ENCODE results near the gene TTLL5.
A peak's percentile ranks its signal among the peaks of the same experiment; 100 is the strongest.
"Not testable (repeated sequence)": the region's sequence is repeated elsewhere in the genome, so short reads cannot be mapped to it uniquely, and the experiment has no call there.

TTLL5 gene

DNA sequence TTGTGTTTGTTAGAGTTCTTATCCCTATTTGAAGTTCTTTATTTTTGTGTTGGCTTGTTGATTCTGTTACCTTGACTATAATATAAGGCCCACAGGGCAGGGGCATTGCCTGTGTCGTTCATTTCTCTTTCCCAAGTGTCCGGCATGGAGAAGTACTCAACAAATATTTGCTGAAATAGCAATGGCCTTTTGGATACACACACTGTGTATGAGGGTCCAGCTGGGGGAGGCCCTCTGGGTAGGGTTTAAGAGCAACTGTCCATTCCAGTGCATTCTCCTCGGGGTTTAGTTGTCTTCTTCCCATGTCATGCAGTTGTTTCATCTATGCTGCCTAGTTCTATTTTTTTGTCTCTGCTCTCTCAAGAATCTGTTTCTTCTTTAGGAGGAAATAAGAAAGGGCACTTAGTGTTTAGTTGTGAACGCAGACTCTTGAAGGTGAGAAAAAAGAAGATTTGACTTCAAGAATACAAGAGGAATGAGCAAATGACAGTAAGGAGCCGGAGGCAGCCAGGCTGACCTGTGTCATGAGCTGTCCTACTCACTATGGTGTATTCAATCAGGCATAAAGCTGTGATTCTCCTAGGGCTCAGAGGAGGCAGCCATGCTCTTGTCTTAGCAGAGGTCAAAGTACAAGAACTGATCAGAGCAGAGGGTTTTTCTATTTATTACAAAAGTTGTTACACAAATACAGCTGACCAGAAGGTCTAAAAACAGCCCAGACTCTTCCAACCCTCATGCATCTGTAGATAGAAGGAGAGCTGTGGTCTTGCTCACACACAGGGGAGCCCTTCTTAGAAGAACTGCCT is 10.6 kb upstream of the TTLL5 start:
- no peak for DNase-seq

DNA sequence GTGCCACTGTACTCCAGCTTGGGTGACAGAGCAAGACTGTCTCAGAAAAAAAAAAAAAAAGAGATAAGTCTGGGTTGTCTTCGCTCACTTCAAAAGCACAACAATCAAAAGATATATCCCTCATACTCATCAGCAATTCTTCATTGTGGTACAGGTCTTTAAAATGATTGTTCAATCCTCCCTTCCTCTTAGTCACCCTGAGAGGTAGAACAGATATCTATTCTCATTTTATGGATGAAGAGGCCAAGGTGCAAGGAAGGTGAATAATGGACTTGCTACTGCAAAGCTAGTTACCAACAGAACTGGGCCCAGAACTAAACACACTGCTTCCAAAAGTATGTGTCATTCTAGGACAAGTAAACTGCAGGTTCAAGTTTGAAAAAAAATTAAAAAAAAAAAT is 7.5 kb upstream of the TTLL5 start:
- no peak for DNase-seq

DNA sequence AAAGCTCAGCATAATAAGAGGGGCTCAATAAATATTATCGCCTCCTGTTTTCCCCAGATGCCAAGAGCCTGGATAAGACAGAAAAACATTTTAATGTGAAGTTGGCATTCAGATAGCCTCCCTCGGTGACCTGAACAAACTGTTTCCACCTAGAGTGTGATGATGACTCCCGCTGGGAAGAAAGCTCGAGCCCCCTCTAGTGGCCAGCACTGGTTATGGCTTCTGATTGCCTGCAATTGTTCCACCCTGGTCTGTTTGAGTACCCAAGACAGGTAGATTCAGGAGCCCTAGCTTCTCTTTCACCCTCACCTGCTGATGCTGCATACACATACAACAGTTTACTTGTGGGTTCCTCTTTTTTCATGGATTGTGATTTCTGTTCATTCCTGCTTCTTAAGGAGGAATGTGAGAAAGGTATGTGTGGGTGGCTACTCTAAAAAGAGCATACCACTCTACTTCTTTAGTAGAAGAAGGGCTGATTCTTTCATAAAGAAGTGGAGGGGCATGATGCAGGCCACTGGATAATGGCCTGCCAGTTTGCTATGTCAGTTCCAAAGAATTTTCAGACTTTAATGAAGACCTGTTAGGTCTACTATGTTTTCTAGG is 6.8 kb upstream of the TTLL5 start:
- peak; percentile 67 for DNase-seq

- no peak for DNase-seq
Measured at GRCh38 chr14:75655235-75655634, 5.8 kb upstream of the TTLL5 start.

DNA sequence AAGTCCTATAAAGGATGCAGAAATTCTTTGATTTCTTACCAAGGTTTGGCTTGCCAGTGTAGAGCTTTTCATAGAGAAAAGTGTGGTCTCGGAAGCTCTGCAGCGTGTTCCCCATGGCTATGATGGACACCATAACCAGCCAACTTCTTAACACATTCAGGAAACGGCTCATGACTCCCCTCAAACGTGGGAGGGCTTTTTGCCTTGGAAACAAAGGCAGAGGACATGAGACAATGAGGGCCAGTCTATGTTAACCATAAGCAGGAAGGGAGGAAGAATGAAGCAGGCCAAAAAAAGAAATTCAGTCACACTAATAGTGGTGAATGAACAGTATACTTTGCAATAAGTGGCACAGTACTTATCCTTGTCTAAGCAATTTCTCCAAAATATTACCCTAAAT is 3.7 kb upstream of the TTLL5 start:
- DNase-seq, result no peak

DNA sequence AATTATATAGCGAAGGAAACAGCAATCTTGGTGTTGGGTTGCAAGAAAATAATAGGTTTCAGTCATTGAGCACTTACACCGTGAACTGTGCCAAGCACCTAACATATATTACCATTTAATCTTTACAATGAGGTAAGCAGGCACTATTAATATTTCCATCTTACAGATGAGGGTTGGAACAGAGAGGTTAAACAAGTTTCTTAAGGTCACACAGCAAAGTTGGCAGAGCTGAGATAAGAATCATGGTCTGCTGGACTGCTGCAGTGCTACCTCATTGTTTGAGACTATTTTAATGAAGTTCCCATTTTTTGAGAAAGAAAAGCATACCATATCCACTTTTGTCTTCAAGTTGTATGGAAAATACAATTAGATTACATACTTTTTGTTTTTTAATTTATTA is 2.1 kb upstream of the TTLL5 start:
- no peak for DNase-seq

GRCh38 chr14:75660238-75660629 is 812 bp upstream of the TTLL5 start:
- no peak for DNase-seq

DNA sequence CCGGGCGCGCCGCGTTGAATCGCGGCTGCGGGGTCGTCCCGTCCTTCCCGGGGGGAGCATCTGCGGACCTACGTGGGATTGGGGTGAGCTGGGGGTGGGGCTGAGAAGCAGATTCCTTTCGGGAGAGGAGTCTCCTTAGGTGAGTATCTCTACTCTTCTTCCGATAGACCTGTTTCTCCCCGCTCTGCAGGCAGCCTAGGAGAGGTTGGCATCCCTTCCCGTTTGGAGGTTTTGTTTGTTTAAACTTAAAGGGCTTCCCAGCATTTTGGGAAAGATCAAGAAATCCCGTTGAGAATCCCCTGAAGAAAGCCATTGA is 411 bp downstream of the TTLL5 start:
- no peak for DNase-seq

- DNase-seq, result no peak
Measured at GRCh38 chr14:75662966-75663365, 1.9 kb downstream of the TTLL5 start.

DNA sequence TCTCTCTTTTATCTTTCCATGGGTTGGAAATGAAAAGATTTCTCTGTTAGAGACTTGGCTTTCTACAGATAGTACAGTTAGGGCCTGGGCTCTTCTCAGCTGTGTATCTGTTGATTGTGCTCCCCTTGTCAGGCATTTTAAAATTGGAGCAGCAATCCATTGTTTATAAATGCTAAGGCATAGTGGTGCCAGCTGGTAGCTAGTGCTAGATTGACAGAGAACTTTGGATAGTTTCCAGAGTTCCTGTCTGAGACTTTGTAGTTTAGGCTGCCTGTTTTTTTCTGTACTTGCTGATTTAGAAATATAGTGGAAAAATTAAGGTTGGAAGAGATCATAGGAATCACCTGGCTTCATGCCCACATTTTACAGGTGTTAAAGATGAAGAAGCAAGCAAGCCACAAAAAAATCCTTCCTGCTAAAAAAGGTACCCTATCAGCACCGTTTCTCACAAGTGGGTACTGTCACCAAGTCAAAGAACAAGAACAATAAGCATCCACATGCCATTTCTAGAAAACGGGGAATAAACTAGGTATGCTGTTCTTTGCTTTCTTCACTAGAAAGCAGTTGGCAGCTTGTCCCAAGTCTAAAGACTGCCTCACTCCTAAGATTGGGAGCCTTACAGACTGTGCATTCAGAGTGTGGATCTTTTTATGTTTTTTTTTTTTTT is 6.2 kb downstream of the TTLL5 start:
- no peak for DNase-seq

DNA sequence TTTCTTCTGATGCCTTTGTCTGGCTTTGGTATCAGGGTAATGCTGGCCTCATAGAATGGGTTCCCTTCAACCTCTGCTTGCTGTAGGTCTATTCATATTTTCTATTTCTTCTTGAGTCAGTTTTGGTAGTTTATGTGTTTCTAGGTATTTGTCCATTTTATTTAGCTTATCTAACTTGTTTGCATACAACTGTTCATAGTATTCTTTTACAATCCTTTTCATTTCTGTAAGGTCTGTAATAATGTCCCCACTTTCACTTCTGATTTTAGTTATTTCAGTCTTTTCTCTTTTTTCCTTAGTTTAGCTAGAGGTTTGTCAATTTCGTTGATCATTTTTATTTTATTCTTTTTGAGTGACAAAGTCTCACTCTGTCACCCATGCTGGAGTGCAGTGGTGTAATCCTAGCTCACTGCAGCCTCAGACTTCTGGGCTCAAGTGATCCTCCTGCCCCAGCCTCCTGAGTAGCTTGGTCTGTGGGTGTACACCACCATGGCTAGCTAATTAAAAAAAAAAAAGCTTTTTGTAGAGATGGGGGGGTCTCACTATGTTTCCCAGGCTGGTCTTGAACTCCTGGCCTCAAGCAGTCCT is 11.7 kb downstream of the TTLL5 start:
- DNase-seq, result no peak

DNA sequence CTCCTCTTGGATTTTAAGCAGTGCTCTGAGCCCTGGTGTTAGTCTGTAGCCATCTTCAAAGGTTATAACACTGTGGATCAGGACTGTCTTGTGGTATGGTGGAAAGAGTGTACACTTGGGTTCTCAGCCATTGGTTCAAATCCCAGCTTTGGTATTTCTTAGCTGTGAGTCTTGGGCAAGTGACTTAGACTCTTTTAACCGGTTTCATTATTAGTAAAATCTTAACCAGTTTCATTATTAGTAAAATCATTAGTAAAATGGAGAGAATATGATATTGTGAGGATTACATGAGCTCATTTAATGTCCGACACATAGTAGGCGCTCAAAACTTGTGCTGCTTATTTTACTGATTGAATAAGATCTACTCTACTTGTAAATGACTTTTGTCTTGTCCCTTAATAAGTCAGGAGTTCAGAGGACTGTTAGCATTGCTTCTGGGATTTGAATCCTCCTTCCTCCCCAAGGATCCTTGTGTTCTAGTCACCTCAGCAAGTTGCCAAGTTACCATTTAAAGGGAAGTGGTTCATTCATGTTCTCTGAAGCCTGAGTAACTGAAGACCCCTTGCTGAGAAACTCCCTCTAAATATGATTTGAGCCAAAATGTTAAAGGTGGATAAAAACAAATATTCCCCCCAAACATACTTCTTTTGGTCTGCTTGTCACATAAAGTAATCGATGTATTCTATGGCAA is 12.4 kb downstream of the TTLL5 start:
- no peak for DNase-seq

DNA sequence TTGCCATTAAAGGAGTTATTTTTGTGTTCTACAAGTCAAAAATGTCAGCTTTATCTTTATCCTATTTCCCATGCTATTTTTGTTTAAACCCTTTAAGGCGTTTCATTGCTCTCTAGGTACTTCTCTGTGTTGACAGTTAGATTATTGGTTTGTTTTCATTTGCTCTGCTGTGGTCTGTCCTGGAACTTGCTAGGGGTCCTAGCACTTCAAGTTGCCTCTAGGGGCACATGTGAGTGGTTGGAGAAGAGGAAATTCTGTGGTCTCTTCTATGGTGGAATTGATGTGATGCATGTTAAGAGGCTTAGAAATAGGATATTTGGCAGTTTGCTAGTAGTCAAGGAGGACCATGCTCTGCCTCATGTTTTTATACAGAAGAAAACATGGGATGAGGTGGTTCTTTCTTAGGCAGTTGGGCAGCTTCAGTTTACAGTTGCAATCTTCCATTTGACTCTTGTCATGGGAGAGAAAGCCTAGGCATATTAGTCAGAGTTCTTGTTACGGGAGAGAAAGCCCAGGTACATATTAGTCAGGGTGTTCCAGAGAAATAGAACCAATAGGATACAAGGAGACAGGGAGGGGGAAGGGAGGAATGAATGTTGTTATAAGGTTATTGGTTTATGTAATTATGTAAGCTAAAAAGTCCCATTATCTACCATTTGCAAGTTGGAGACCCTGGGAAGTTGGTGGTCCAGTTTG is 14.4 kb downstream of the TTLL5 start:
- DNase-seq, result no peak

- DNase-seq, result no peak
Measured at GRCh38 chr14:75685910-75686309, 24.9 kb downstream of the TTLL5 start.

DNA sequence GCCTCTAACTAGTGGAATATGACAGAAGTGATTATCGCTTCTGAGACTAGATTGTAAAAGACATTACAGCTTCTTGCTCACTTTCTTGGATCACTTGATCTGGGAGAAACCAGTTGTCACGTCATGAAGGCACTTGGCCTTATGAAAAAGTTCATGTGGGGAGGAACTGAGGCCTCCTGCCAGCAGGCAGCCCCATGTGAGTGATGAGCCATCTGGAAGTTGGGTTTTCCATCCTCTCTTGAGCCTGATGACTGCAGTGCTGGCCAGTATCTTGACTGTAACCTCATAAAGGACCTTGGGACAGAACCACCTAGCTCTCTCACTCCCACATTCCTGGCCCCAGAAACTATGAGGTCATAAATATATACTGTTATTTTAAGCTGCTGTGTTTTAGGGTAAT is 28.0 kb downstream of the TTLL5 start:
- DNase-seq, result no peak

DNA sequence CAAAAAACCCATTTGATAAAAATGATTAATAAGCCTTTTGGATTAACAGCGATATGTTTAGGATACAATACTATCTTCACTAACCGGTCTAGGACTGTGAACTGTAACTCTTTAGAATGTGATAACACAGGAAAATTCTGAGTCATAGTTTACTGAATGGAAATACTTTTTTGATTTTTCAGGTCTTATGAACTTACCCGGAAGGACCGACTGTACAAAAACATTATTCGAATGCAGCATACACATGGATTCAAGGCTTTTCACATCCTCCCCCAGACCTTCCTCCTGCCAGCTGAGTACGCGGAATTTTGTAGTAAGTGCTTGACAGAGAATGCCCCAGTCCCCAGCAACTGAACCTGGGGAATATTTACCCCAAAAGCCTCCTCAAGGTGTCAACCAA is 29.0 kb downstream of the TTLL5 start:
- DNase-seq, result no peak

GRCh38 chr14:75695025-75695424 is 34.0 kb downstream of the TTLL5 start:
- DNase-seq, result not testable (repeated sequence)

- no peak for DNase-seq
Measured at GRCh38 chr14:75697386-75697785, 36.3 kb downstream of the TTLL5 start.

- no peak for DNase-seq
Measured at GRCh38 chr14:75697918-75698317, 36.9 kb downstream of the TTLL5 start.

- no peak for DNase-seq
Measured at GRCh38 chr14:75699331-75699730, 38.3 kb downstream of the TTLL5 start.

DNA sequence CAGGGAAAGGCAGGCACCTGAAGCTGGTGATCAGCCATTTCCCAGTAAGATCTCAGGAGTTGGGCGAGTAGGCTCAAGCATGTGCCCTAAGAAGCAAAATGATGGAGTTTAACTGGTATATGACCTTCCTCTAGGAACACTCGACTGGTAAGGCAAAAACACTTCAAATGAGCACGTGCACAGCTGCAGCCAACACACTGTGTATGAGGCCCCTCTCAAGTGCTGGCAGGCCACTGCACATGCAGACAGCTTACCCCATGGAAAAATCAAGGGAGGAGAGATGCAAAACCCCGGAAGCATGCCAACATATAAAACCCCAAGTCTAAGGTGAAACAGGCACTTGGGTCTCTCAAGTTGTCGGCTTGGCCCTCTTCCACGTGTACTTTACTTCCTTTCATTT is 39.2 kb downstream of the TTLL5 start:
- no peak for DNase-seq

DNA sequence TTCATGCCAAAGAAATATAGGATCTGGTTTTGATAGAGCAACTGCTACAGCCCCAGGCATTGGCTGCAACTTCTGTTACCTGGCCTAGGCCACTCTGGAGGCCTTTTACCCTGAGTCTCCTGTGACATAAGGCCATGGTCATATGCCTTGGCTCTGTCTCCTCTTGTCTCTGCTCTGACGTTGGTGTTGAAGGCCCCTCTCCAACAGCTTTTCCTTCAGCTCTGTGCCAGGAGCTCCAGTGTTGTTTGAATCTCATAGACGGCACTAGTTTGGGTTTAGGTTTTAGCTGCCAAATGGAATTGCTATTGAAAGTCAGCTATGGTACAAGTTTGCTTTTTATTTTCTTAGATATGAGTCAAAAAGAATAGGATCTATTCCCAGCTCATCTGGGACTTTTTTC is 41.1 kb downstream of the TTLL5 start:
- DNase-seq, result no peak

Data from central memory CD4-positive, alpha-beta T cell (primary cell).